GM12878 (cell line): ENCODE measurements around the gene MYOCOS.
A peak's percentile ranks its signal among the peaks of the same experiment; 100 is the strongest.

Source experiments
- ATF2 ChIP-seq: IDR thresholded peaks from 2 replicates; pipeline ENCODE4 v1.6.1; 2012; ENCODE audit warnings: low read length, inconsistent platforms
- BHLHE40 ChIP-seq, 2 experiments: fragments of 450-650 bp in 1 of 2; IDR thresholded peaks; 2 replicates each; pipeline ENCODE4 v1.6.1; 2011 to 2017; ENCODE audit warnings: low read depth in 2 of 2, borderline replicate concordance in 1 of 2, improper control_type of control experiment in 1 of 2, low read length in 1 of 2, mild to moderate bottlenecking in 1 of 2
- CTCF ChIP-seq, 3 experiments: IDR thresholded peaks in 2 of 3; conservative IDR thresholded peaks in 1 of 3; 2 replicates each; pipeline ENCODE4 v1.5.1; 2011; ENCODE audit warnings: low read depth in 3 of 3, low read length in 3 of 3, mild to moderate bottlenecking in 3 of 3, control low read depth in 2 of 3, moderate library complexity in 2 of 3, inconsistent platforms in 1 of 3, mixed read lengths in 1 of 3; ENCODE audit not compliant: control insufficient read depth in 2 of 3, insufficient read depth in 1 of 3; ENCODE audit errors: extremely low read depth in 1 of 3
- NFYB ChIP-seq: IDR thresholded peaks from 2 replicates; pipeline ENCODE4 v1.6.1; 2011; ENCODE audit warnings: low read depth, mild to moderate bottlenecking, low read length, improper control_type of control experiment, moderate library complexity; ENCODE audit not compliant: insufficient read depth
- PBX3 ChIP-seq: IDR thresholded peaks from 2 replicates; pipeline ENCODE4 v1.6.1; 2011; ENCODE audit warnings: mild to moderate bottlenecking, low read depth, low read length, moderate library complexity; ENCODE audit not compliant: insufficient replicate concordance
- POLR2AphosphoS5 ChIP-seq: IDR thresholded peaks from 2 replicates; pipeline ENCODE4 v1.6.1; 2011; ENCODE audit warnings: mild to moderate bottlenecking, low read length, inconsistent platforms
- RAD21 ChIP-seq: IDR thresholded peaks from 2 replicates; pipeline ENCODE4 v1.6.1; 2011; ENCODE audit warnings: mild to moderate bottlenecking, low read depth, low read length, moderate library complexity; ENCODE audit not compliant: insufficient read depth
- ZNF217 ChIP-seq: fragments of 450-650 bp; IDR thresholded peaks from 2 replicates; pipeline ENCODE4 v1.6.1; 2017; ENCODE audit warnings: antibody characterized with exemption, mild to moderate bottlenecking

GRCh38 chr1:171654942-171655745 lies 33.1 kb downstream of the MYOCOS start:
- TF ChIP-seq POLR2AphosphoS5: no peak
- TF ChIP-seq BHLHE40 (IDR thresholded peaks at IDR 0.05; ENCODE audit: borderline replicate concordance in 1 of 2, low read depth in 2 of 2, low read length in 1 of 2): no peak
- no peak for TF ChIP-seq ATF2
- no peak for TF ChIP-seq ZNF217
- TF ChIP-seq CTCF (IDR thresholded peaks at IDR 0.05 in 2 of 3, conservative IDR thresholded peaks at IDR 0.05 in 1 of 3; ENCODE audit: control insufficient read depth in 2 of 3, extremely low read depth in 1 of 3, insufficient read depth in 1 of 3, low read depth in 3 of 3, low read length in 3 of 3): peak; percentile 62 to 89 (median 86)
- TF ChIP-seq NFYB: no peak
- peak; percentile 62 for TF ChIP-seq RAD21
- no peak for TF ChIP-seq PBX3
